Measurements from ENCODE around the gene CASP9.
"Not testable (repeated sequence)": the region's sequence is repeated elsewhere in the genome, so short reads cannot be mapped to it uniquely, and the experiment has no call there.

DNA sequence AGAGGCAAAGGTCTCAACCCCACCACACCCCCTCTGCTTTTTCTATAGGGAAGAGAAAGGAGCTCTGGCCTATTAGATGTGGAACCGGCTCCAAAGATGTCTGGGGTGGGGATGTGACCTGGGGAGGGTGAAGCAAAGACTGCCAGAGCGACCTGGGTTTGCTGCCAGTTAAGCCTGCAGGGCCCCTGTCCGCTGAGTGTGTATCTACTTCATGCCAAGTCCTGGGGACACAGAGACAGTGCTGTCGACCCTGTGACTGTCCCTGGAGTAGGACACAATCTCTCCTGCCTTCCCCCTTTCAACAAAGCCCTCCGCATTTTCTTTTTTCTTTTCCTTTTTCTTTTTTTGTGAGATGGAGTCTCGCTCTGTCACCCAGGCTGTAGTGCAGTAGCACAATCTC is 41.6 kb downstream of the CASP9 start:
- TF ChIP-seq EZH2 (IDR thresholded peaks at IDR 0.05; ENCODE audit: low read depth), result not testable (repeated sequence)
- TF ChIP-seq, protein P1, sequence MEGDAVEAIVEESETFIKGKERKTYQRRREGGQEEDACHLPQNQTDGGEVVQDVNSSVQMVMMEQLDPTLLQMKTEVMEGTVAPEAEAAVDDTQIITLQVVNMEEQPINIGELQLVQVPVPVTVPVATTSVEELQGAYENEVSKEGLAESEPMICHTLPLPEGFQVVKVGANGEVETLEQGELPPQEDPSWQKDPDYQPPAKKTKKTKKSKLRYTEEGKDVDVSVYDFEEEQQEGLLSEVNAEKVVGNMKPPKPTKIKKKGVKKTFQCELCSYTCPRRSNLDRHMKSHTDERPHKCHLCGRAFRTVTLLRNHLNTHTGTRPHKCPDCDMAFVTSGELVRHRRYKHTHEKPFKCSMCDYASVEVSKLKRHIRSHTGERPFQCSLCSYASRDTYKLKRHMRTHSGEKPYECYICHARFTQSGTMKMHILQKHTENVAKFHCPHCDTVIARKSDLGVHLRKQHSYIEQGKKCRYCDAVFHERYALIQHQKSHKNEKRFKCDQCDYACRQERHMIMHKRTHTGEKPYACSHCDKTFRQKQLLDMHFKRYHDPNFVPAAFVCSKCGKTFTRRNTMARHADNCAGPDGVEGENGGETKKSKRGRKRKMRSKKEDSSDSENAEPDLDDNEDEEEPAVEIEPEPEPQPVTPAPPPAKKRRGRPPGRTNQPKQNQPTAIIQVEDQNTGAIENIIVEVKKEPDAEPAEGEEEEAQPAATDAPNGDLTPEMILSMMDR (conservative IDR thresholded peaks at IDR 0.05), result not testable (repeated sequence)

Data from PC-9 (cell line).